ENCODE results near the gene TP73. TPM values are rescaled to one million over a fixed set of nuclear protein-coding genes. Genes with fewer than 3 reads are reported as not detected.

The TP73 gene
- total RNA-seq, 2 donors from 2014 or later = 1.5 to 5.7 TPM

DNA sequence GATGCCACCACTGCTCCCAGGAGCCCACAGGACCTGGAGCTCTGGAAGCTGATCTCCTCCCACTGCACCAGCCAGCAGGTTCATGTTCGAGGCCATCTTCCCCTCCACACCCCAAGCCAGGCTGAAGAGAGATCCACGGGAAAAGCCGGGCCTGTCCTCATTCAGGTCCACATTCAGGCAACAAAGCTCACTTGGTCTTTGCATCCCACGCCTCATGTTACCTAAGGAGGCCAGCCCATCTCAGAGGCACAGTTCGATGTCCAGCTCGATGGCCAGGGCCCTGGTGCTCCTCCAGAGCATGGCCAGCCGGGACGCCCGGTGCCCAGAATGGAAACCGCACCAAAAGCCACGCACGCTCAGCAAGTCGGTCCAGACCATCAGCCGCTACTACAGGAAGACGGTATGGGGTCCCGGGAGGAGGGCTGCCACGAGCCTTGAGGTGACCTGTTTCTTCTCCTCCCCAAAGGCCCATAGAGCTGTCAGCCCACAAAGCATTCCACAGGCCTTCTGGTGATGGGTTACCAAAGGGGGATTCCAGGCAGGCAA lies 100.2 kb downstream of the TP73 start, which contains the start of gene CCDC27:
TSS of gene CCDC27 (plus strand) at position 51 of the 546 bp plus-strand sequence. CDS start at position 83, 32 bp downstream.
- Mint-ChIP-seq H3K36me3 (no peaks in the 10 kb centered on the region), H3K27ac (no peak within 1 kb of the TSS), H3K27me3 (peaks cover 5 to 7% of the 10 kb centered on the region in 2 donors), H3K9me3 (no peaks in the 10 kb centered on the region), H3K4me1 (ENCODE audit: low read depth in 2 of 2) (peaks cover 5 to 7% of the 10 kb centered on the region in 2 donors), H3K4me3 (no peak within 1 kb of the TSS)
- DNase-seq (ENCODE audit: low spot score) (peak; percentile 45), ATAC-seq (no peak)

DNA sequence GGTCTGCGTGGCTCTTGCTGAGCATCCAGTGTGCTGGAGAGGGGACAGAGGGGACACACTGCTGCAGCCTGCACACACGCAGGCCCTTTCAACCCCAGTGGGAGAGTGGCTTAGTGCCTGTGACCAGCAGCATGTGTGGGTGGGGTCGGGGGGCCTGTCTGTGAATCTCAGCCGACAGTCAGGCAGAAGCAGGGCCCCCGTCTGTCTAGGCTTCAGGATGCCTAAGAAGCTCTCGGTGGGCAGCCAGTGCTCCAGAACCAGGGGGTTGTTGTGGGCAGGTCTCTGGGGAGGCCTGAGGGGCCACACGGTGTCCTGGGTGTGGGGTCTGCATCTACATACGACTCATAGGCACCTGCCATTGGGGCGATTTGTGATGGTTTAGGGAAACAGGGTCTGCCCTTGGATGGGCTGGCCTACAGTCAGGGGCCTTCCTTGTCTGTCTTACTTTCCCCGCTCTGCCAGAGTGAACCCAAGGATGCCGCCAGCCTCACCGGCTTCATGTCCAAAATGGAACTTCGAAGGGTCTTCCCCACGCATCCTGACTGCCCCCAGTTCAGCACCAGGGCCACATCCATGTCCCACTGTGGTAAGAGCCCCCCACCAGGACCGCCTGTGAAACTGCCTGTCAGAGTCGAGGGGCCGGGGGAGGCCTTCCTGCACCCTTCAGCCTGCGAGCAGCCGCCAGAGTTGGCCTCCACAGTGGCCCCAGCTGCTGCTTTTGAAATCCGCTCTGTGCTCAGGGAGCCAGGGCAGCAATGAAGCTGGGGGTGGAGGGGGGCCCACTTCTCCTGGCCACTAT lies 101.5 kb downstream of the TP73 start:
- no peaks in the 10 kb centered on the region for H3K9me3 Mint-ChIP-seq
- no peak overlapping the region for H3K27ac Mint-ChIP-seq
- no peak for ATAC-seq
- H3K27me3 Mint-ChIP-seq = peaks cover 5 to 7% of the 10 kb centered on the region in 2 donors
- no peaks in the 10 kb centered on the region for H3K36me3 Mint-ChIP-seq
- H3K4me1 Mint-ChIP-seq (ENCODE audit: low read depth in 2 of 2) = no peaks in the 10 kb centered on the region
- DNase-seq (ENCODE audit: low spot score) = peak; percentile 58
- H3K4me3 Mint-ChIP-seq = no peak overlapping the region

DNA sequence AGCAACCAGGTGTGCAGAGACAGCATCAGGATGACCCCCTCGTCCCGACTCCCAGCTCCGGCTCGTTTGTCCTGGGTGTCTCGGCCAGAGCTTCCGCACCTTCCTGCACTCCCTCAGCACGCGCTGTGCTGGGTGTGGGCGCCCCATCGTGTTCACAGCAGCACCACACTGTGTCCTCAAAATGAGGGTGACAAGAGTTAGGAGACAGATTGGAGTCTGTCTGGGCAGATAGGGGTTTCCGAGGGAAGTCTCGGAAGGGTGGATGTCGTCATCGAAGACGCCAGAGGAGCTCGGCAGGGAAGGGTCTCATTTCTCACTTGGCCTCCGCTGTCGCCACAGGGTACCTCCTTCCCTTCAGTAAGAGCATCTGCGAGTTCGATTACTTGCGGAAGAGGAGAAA lies 104.1 kb downstream of the TP73 start:
- Mint-ChIP-seq H3K9me3 (peaks cover 5% of the 10 kb centered on the region), H3K4me1 (ENCODE audit: low read depth in 2 of 2) (no peaks in the 10 kb centered on the region), H3K36me3 (no peaks in the 10 kb centered on the region), H3K4me3 (no peak overlapping the region), H3K27me3 (peaks cover 12 to 18% of the 10 kb centered on the region in 2 donors), H3K27ac (no peak overlapping the region)
- DNase-seq (ENCODE audit: low spot score) = no peak
- ATAC-seq = no peak

DNA sequence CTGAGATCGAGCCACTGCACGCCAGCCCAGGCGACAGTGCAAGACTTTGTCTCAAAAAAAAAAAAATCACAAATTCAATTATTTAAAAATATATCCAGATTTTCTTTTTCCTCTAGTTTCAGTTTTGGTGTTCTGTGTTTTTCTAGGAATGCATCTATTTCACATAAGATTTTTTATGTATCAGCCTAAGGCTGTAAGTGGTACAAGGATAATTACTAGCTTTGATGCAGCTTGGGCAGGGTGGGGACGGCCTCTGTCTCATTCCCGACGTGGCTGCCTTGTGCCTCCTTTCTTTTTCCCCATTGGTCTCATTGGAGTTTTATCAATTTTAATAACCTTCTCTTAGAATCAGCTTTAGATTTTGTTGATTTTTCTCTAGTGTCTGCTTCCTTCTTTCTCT lies 106.8 kb downstream of the TP73 start:
- Mint-ChIP-seq H3K4me3 (no peak overlapping the region), H3K27ac (no peak overlapping the region), H3K36me3 (no peaks in the 10 kb centered on the region), H3K4me1 (ENCODE audit: low read depth in 2 of 2) (no peaks in the 10 kb centered on the region), H3K9me3 (peaks cover 5% of the 10 kb centered on the region), H3K27me3 (peaks cover 12 to 17% of the 10 kb centered on the region in 2 donors)
- no peak for DNase-seq (ENCODE audit: low spot score)
- ATAC-seq = no peak

DNA sequence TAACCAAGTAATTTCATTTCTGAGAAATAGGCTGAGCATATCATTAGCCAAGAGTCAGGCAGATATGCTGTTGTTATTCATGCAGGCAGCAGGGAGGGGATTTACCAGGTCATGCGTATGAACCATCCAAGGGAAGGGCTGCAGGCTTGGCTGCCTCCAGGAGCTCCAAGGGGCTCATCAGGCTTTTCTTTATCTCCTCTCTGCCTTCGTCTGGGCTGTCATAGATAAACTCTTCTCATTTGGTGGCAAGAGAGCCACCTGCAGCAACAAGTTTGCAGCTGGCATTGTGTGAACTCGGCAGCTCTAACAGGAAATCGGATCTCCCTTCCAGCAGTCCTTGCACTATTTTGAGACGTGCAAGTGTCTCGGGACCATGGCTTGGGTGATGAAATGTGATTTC lies 107.5 kb downstream of the TP73 start:
- H3K4me1 Mint-ChIP-seq (ENCODE audit: low read depth in 2 of 2) = no peaks in the 10 kb centered on the region
- no peaks in the 10 kb centered on the region for H3K36me3 Mint-ChIP-seq
- H3K27me3 Mint-ChIP-seq = peaks cover 15 to 17% of the 10 kb centered on the region in 2 donors
- H3K27ac Mint-ChIP-seq = no peak overlapping the region
- H3K4me3 Mint-ChIP-seq = no peak overlapping the region
- H3K9me3 Mint-ChIP-seq = peaks cover 5% of the 10 kb centered on the region
- DNase-seq (ENCODE audit: low spot score) (no peak), ATAC-seq (no peak)

DNA sequence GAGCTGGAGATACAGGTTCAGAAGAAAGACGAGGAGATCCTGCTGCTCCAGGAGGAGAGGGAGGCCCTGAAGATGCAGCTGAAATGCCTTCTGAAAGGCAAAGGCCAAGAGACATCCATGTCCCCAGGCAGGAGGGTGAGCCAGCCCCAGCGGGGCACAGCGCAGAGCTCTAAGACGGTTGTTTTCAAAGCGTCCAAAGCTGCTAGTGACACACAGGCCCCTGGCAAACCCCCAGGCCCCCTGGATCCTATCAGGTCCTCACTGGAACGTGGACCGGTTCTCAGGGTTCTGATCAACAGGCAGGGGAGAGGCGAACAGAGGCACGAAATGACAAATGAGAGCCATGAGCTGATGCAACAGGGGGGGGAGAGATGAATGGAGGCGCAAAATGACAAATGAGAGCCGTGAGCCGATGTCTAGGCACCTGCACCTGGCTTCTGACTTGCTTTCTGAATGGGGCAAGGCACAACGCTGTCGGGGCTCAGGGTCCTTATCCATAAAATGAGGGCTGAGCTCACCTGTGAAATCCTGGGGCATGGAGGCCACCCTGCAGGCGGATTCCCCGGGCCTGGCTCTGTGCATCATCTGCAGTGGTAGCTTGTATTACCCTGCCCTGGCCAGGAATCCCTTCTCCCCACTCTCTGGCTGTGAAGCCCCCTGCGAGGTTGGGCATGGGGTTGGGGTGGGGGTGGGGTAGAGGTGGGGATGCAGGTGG lies 109.1 kb downstream of the TP73 start:
- DNase-seq (ENCODE audit: low spot score) (no peak), ATAC-seq (no peak)
- H3K27me3 Mint-ChIP-seq = peaks cover 17 to 22% of the 10 kb centered on the region in 2 donors
- no peak overlapping the region for H3K27ac Mint-ChIP-seq
- no peak overlapping the region for H3K4me3 Mint-ChIP-seq
- H3K4me1 Mint-ChIP-seq (ENCODE audit: low read depth in 2 of 2) = no peaks in the 10 kb centered on the region
- H3K9me3 Mint-ChIP-seq = peaks cover 5% of the 10 kb centered on the region
- H3K36me3 Mint-ChIP-seq = no peaks in the 10 kb centered on the region

DNA sequence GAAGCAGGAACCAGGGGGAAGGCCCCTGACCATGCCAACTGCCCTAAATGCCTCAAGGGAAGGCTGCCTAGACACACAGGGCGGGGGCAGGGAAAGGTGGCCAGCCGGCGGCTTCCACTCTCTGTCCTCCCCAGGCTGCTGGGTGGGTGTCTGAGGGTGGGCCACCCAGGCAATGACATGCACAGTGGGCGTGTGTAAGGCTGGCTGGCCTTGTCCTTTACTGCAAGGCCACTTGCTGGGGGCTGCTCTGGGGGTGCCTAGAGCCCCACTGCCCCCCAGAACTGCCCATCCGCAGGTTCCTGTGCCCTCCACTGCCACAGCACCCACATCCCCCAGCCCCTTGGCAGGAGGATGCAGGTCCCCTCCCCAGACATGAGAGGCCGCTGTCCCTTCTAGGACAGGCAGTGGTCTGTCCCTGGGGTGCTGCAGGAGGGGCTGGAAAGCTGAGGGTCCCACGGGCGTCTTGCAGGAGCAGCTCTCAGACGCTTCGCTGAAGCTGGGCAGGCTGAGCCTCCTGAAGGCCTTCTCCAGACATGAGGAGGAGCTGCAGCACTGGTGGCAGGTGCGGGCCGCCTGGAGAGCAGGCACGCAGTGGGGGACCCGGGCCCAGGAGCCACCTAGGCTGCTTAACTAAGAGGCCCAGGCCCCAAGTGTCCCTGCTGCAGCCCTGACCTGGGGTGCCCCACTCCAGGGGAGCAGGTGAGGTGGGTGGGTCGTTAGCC lies 110.0 kb downstream of the TP73 start:
- Mint-ChIP-seq H3K27me3 (peaks cover 17 to 22% of the 10 kb centered on the region in 2 donors), H3K4me3 (no peak overlapping the region), H3K4me1 (ENCODE audit: low read depth in 2 of 2) (no peaks in the 10 kb centered on the region), H3K36me3 (no peaks in the 10 kb centered on the region), H3K27ac (no peak overlapping the region), H3K9me3 (peaks cover 5% of the 10 kb centered on the region)
- DNase-seq (ENCODE audit: low spot score) (no peak), ATAC-seq (peak in 1 of 2 donors; percentile 15)

DNA sequence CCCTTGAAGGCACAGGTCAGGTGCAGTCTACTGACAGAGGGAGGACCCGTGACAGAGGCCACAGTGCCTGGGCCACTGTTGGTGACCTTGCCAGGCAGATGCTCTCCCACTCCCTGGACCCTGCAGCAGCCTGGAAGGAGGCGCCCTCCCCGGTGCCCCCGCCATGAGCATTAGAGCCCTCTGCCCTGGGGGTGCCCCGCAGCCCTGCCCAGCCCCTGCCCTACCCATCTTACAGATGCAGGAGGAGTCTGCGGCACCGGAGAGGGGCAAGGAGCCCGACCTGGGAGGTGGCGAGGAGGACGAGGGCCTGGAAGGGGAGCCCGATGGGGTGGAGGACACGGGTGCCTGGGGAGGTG lies 110.5 kb downstream of the TP73 start:
- Mint-ChIP-seq H3K27me3 (peaks cover 17 to 25% of the 10 kb centered on the region in 2 donors), H3K4me3 (no peak overlapping the region), H3K4me1 (ENCODE audit: low read depth in 2 of 2) (no peaks in the 10 kb centered on the region), H3K27ac (no peak overlapping the region), H3K36me3 (no peaks in the 10 kb centered on the region), H3K9me3 (peaks cover 5% of the 10 kb centered on the region)
- DNase-seq (ENCODE audit: low spot score) (no peak), ATAC-seq (peak; percentile 34 to 36)

DNA sequence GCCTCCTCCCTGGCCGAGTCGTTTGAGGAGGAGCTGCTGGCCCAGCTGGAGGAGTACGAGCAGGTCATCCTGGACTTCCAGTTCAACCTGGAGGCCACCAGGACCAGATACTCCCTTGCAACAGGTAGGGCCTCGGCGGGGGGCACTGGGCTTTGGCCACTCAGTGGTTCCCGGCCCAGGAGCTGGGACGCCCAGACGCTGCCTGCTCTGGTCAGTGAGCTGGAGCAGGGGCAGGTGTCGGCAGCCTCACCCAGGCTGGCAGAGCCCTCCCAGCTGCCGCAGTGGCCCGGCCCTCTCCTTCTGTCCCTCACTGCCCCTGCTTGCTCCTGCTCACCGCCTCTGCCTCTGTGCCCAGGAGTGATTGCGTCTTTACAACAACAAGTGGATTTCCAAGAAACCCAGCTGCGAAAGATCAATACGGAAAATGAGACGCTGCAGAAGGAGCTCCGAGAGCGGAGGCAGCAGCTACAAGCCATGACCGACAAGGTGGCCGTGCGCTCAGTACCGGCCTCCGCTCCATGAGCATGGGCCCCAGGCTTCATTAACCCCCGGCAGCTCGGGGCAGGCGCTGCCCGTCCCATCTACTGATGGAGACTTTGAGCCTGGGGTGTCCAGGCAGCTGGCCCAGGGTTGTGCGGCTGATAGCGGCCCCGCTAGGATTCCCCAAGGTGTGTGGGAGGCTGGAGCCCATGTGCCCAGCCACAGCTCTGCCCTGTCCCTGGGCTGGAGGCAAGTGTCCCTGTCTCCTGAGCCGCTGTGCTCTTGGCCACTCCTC lies 111.2 kb downstream of the TP73 start:
- Mint-ChIP-seq H3K27ac (no peak overlapping the region), H3K9me3 (peaks cover 5% of the 10 kb centered on the region)

DNA sequence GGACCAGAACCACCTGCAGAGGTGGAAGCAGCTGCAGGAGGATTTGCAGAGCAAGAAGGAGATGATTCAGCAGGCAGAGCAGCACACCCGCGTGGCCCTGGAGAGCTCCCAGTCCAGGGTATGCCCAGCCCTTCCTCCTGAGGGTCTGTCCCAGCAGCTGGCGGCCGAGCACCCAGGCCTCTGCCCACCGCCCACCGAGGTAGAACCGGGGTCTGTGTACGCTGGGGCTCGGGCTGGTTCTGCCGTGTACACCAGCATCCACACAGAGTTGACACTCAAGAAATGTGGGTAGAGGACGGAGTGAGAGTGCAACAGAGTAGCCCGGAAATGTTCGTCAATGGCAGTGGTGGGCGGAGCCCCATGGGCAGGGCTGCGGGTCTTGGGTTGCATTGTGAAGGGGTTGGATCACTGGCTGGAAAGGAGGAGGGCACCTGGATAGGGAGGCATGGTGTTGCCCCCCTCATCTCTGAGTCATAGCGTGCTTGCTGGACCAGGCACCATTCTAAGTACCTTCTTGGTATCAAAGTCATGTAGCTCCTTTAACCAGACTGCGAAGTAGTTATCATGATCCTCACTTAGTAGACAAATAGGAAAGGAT lies 115.1 kb downstream of the TP73 start:
- Mint-ChIP-seq H3K4me3 (no peak overlapping the region), H3K27me3 (peaks cover 0 to 13% of the 10 kb centered on the region in 2 donors), H3K4me1 (ENCODE audit: low read depth in 2 of 2) (no peaks in the 10 kb centered on the region), H3K36me3 (no peaks in the 10 kb centered on the region), H3K27ac (no peak overlapping the region), H3K9me3 (no peaks in the 10 kb centered on the region)
- DNase-seq (ENCODE audit: low spot score) (no peak), ATAC-seq (no peak)

More for the DNA sequence above, 111.2 kb downstream of the TP73 start:
- Mint-ChIP-seq H3K36me3 (no peaks in the 10 kb centered on the region), H3K4me3 (no peak overlapping the region), H3K4me1 (ENCODE audit: low read depth in 2 of 2) (no peaks in the 10 kb centered on the region), H3K27me3 (peaks cover 17 to 25% of the 10 kb centered on the region in 2 donors)
- DNase-seq (ENCODE audit: low spot score) = no peak
- no peak for ATAC-seq

DNA sequence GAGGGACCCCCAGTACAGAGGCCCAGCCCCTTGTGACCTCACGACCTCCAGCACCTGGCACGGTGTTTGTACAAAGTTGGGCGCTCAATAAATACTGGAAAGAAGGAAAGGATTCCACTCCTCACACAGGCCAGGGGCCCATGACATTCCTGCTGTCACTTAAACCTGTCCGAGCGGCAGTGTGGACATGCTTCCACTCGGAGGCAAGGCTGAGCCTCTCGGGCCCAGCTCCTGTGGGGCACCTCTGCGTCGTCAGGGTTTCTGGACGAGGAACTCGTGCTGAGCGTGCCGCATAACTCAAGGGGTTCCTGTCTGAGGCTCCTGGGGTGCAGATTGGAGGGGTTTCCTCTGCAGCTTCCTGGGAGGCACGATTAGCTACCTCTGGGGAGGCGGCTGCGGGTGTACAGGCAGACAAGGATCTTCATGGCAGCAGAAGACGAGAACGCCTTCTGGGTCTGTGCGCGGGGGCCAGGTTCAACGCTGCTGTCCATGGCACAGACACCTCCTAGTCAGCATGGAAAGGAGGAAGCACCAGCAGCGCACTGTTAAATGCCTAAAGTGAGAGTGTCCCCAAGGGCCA lies 116.6 kb downstream of the TP73 start:
- DNase-seq (ENCODE audit: low spot score) = peak; percentile 37
- Mint-ChIP-seq H3K27me3 (peaks cover 0 to 13% of the 10 kb centered on the region in 2 donors), H3K36me3 (no peaks in the 10 kb centered on the region), H3K4me3 (no peak overlapping the region), H3K27ac (no peak overlapping the region), H3K9me3 (no peaks in the 10 kb centered on the region), H3K4me1 (ENCODE audit: low read depth in 2 of 2) (no peaks in the 10 kb centered on the region)
- ATAC-seq = no peak

DNA sequence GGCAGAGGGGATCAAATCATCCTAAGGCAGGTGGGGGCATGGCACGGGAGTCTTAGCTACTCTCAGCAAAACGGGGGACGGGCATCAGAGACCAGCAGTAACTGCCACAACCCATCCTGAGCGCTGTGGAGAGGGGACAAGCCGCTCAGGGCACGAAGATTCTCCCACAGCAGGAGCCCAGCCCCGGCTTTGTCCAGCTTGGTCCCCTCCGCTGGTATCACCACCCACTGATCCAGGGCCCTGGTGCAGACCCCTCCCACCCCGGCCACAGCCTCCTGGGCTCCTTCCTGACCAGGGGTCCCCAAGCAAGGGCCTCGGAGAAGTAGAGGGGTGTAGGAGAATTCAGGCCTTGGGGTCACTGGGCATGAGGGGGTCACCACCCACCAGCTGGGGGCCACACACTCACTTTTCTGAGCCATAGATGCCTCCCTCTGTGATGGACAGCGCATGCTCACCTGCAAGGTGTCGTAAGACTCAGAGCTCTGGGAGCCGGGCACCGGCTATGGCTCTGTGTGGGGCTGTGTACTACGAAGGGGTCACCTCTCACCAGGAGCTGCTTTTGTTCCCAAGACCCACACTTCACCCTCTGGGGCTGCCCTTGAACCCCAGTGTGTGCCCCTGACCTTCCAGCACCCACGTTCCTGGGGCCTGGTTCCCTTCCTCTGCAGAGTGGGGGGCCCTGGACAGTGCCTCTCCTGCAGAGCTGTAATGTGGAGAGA lies 117.9 kb downstream of the TP73 start:
- DNase-seq (ENCODE audit: low spot score) (peak; percentile 50), ATAC-seq (no peak)
- H3K4me3 Mint-ChIP-seq = peak overlapping the region; percentile 45
- no peaks in the 10 kb centered on the region for H3K36me3 Mint-ChIP-seq
- peaks cover 0 to 10% of the 10 kb centered on the region in 2 donors for H3K27me3 Mint-ChIP-seq
- H3K4me1 Mint-ChIP-seq (ENCODE audit: low read depth in 2 of 2) = no peaks in the 10 kb centered on the region
- no peak overlapping the region for H3K27ac Mint-ChIP-seq
- no peaks in the 10 kb centered on the region for H3K9me3 Mint-ChIP-seq
